ENCODE measurements around the gene RASSF7. TPM values are rescaled to one million over a fixed set of nuclear protein-coding genes. Genes with fewer than 3 reads are reported as not detected.

Gene RASSF7
- total and polyA plus RNA-seq, 10 of the 15 experiments (the other 5 are each of a cell fraction or from before 2014, with no cell fraction given): 0.39 to 29.7 (median 13.2) TPM

- no peaks in the 10 kb centered on the region for H3K9me3 ChIP-seq (replicated peaks; ENCODE audit: control insufficient read depth, insufficient read depth, low read length)
- H3K4me1 ChIP-seq (ENCODE audit: control insufficient read depth, insufficient read depth, low read length): no peaks in the 10 kb centered on the region
- intact Hi-C loops (cut with micrococcal nuclease; ENCODE audit: unreplicated experiment): no loop called here
- H3K27me3 ChIP-seq (replicated peaks in 1 of 2; ENCODE audit: control insufficient read depth in 2 of 2, insufficient read depth in 2 of 2, low read length in 1 of 2): no peaks in the 10 kb centered on the region
- H3K36me3 ChIP-seq (ENCODE audit: control insufficient read depth in 2 of 2, insufficient read depth in 2 of 2, low read length in 1 of 2): no peaks in the 10 kb centered on the region
- H3K4me2 ChIP-seq (ENCODE audit: control insufficient read depth, insufficient read depth): no peak overlapping the region
- H2AFZ ChIP-seq (ENCODE audit: control insufficient read depth, low read depth, low read length): no peak overlapping the region
- RAD21 ChIA-PET (ENCODE audit: unreplicated experiment): no interaction called here
- CTCF ChIA-PET: no interaction called here
- no peak overlapping the region for H3K4me3 ChIP-seq
- H3K79me2 ChIP-seq (ENCODE audit: control insufficient read depth, insufficient read depth, low read length): no peaks in the 10 kb centered on the region
- no peak for FAIRE-seq
- no peak overlapping the region for H3K27ac ChIP-seq (ENCODE audit: control insufficient read depth, insufficient read depth)
- WGBS (ENCODE audit: insufficient coverage, insufficient replicate concordance, low lambda C conversion rate, missing lambda C conversion rate): 86% methylated on average over 25 of the region's 25 CpGs
- BruUV-seq (replicated peaks): no TSS peak
- no peak for DNase-seq (ENCODE audit: low read depth, low spot score)
- SMC1A ChIA-PET (ENCODE audit: uncharacterized antibody, unreplicated experiment): no interaction called here
- H4K20me1 ChIP-seq (ENCODE audit: control insufficient read depth, insufficient read depth): no peaks in the 10 kb centered on the region
- TF ChIP-seq LARP7 (IDR thresholded peaks at IDR 0.05) (no peak), USF2 (IDR thresholded peaks at IDR 0.05; ENCODE audit: borderline replicate concordance, low read depth, low read length) (no peak), MYC (IDR thresholded peaks at IDR 0.05; ENCODE audit: insufficient read depth, insufficient read length, insufficient replicate concordance, low read length, severe bottlenecking) (no peak), IKZF1 (conservative IDR thresholded peaks at IDR 0.05) (no peak), ZSCAN29 (IDR thresholded peaks at IDR 0.05) (no peak), HCFC1 (IDR thresholded peaks at IDR 0.05; ENCODE audit: low read length) (no peak), KDM1A (IDR thresholded peaks at IDR 0.05; ENCODE audit: borderline replicate concordance) (no peak), SIN3A (IDR thresholded peaks at IDR 0.05; ENCODE audit: low read depth, low read length) (no peak), SMAD1 (IDR thresholded peaks at IDR 0.05; ENCODE audit: low read depth, partially characterized antibody) (no peak), POLR2A (IDR thresholded peaks at IDR 0.05; ENCODE audit: low read depth, low read length) (no peak)
- POLR2A ChIA-PET: no interaction called here
- in situ Hi-C loops (cut with MboI): no loop called here
- ATAC-seq: no peak
- no peak overlapping the region for H3K9ac ChIP-seq (ENCODE audit: control insufficient read depth, insufficient read depth, low read length)
Observed at GRCh38 chr11:550021-550745, 10.6 kb upstream of the RASSF7 start.

All from GM12878 (cell line).